NT2/D1 (cell line): ENCODE results near the gene RHBG.

Source experiments
- SUZ12 ChIP-seq: IDR thresholded peaks from 2 replicates; pipeline ENCODE4 v1.6.1; 2011; ENCODE audit not compliant: insufficient read length, insufficient read depth; ENCODE audit errors: extremely low read depth
- YY1 ChIP-seq: IDR thresholded peaks from 2 replicates; pipeline ENCODE4 v1.6.1; 2011; ENCODE audit not compliant: insufficient read length, insufficient read depth

DNA sequence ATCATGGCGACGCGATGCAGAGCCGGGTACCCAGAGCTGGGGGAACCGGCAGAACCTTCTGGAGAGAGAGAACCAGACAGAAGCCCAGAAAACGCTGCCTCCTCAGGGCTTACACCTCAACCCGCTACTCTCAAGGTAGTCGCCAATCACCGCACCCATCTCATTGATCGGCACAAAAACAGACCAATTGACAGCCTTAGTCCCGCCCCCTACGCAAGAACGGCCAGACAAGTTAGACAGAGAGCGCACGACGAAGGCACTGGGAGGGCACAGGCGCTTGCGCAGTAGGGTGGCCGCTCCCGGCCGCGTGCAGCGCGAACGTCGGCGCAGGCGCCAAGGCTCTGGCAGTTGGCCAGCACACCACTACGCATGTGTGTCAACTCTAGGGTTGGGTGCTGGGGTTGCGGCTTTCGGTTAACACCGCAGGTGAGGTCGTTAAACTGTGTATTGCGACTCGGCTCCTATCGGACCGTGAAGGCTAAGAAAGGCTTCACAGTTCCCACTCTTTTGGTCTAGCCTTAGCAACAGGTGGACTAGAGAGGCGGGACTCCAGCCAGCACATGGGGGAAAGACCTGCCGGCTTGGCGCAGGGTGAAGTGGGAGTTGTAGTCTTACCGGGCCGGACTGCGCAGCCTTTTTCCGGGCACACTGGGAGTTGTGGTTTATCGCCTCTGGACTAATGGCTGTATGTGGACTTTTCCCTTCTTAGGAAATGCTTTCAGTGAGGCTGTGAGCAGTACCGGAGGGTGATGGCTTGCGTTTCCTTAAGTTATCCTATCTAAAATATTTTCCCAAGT, 30.6 kb upstream of the RHBG start, which contains the start of the genes CCT3 and TSACC:
- no peak for TF ChIP-seq SUZ12
- TF ChIP-seq YY1, result peak; percentile 55
